Measurements from ENCODE around the gene BCL2. TPM values are rescaled to one million over a fixed set of nuclear protein-coding genes. Genes with fewer than 3 reads are reported as not detected.
A peak's percentile ranks its signal among the peaks of the same experiment; 100 is the strongest.
"Not testable (repeated sequence)": the region's sequence is repeated elsewhere in the genome, so short reads cannot be mapped to it uniquely, and the experiment has no call there.

The BCL2 gene
- total RNA-seq, 8 experiments from 2014 or later, result 0.97 to 29.2 (median 5.8) TPM

GRCh38 chr18:63238693-63239075, 80.9 kb downstream of the BCL2 start:
- 20 to 100% (median 77%) methylated on average over 1 to 4 of the region's 9 CpGs; no CpG with 5 or more reads in 2 of the 10 experiments for WGBS, 10 experiments
- peaks cover 18 to 21% of the 10 kb centered on the region in 2 donors for H3K4me1 ChIP-seq (replicated peaks in 1 of 2)
- H3K4me3 ChIP-seq, result no peak overlapping the region
- in situ Hi-C loops (cut with MboI; ENCODE audit: low pct_unique_long_range_greater_than_20kb in 2 of 9, low sequenced_read_pairs in 9 of 9, unreplicated experiment in 9 of 9), result no loop called here
- no peak overlapping the region for H3K27ac ChIP-seq
- peak in 5 of 8 experiments; percentile 30 to 81 (median 61) for ATAC-seq (replicated peaks in 6 of 8)

- in situ Hi-C loops (cut with MboI; ENCODE audit: low pct_unique_long_range_greater_than_20kb in 2 of 9, low sequenced_read_pairs in 9 of 9, unreplicated experiment in 9 of 9), result no loop called here
- 1 to 73% (median 38%) methylated on average over 1 to 14 of the region's 14 CpGs; no CpG with 5 or more reads in 1 of the 10 experiments for WGBS, 10 experiments
Observed at GRCh38 chr18:63237881-63238692, 81.5 kb downstream of the BCL2 start.

GRCh38 chr18:63236921-63237846, 82.4 kb downstream of the BCL2 start:
- H3K27ac ChIP-seq, result peak overlapping the region in 1 of 2 donors; percentile 1
- in situ Hi-C loops (cut with MboI; ENCODE audit: low pct_unique_long_range_greater_than_20kb in 2 of 9, low sequenced_read_pairs in 9 of 9, unreplicated experiment in 9 of 9), result no loop called here
- peak in 3 of 8 experiments; percentile 55 to 73 (median 67) for ATAC-seq (replicated peaks in 6 of 8)
- H3K4me3 ChIP-seq, result no peak overlapping the region
- 0 to 100% (median 91%) methylated on average over 1 to 14 of the region's 21 CpGs for WGBS, 10 experiments
- H3K4me1 ChIP-seq (replicated peaks in 1 of 2), result peaks cover 18 to 21% of the 10 kb centered on the region in 2 donors

More at GRCh38 chr18:63237881-63238692, 81.5 kb downstream of the BCL2 start:
- peak; percentile 80 to 91 (median 88) for ATAC-seq (replicated peaks in 6 of 8)
- peaks cover 18 to 21% of the 10 kb centered on the region in 2 donors for H3K4me1 ChIP-seq (replicated peaks in 1 of 2)
- H3K27ac ChIP-seq, result peak overlapping the region in 1 of 2 donors; percentile 35
- peak overlapping the region in 1 of 5 donors; percentile 8 for H3K4me3 ChIP-seq

- Histone ChIP-seq H3K4me1 (replicated peaks in 1 of 2) (peaks cover 18 to 21% of the 10 kb centered on the region in 2 donors), H3K27ac (no peak overlapping the region), H3K4me3 (no peak overlapping the region)
- in situ Hi-C loops (cut with MboI; ENCODE audit: low pct_unique_long_range_greater_than_20kb in 2 of 9, low sequenced_read_pairs in 9 of 9, unreplicated experiment in 9 of 9), result no loop called here
- ATAC-seq (replicated peaks in 6 of 8), result no peak
- WGBS, 10 experiments, result 70 to 100% (median 93%) methylated on average over 1 to 12 of the region's 14 CpGs
Observed at GRCh38 chr18:63236406-63236805, 83.2 kb downstream of the BCL2 start.

- 83 to 100% (median 90%) methylated on average over 1 to 3 of the region's 4 CpGs; no CpG with 5 or more reads in 3 of the 10 experiments for WGBS, 10 experiments
- not testable (repeated sequence) for ATAC-seq (replicated peaks in 6 of 8)
Observed at GRCh38 chr18:63235920-63236319, 83.6 kb downstream of the BCL2 start.

GRCh38 chr18:63234841-63235240, 84.7 kb downstream of the BCL2 start:
- in situ Hi-C loops (cut with MboI; ENCODE audit: low pct_unique_long_range_greater_than_20kb in 2 of 9, low sequenced_read_pairs in 9 of 9, unreplicated experiment in 9 of 9), result no loop called here
- 66 to 100% (median 86%) methylated on average over 2 to 3 of the region's 3 CpGs for WGBS, 10 experiments
- Histone ChIP-seq H3K4me3 (no peak overlapping the region), H3K4me1 (replicated peaks in 1 of 2) (peaks cover 18 to 21% of the 10 kb centered on the region in 2 donors), H3K27ac (no peak overlapping the region)
- ATAC-seq (replicated peaks in 6 of 8), result no peak

More at GRCh38 chr18:63235920-63236319, 83.6 kb downstream of the BCL2 start:
- H3K27ac ChIP-seq; H3K4me3 ChIP-seq; in situ Hi-C loops (cut with MboI; ENCODE audit: low pct_unique_long_range_greater_than_20kb in 2 of 9, low sequenced_read_pairs in 9 of 9, unreplicated experiment in 9 of 9): not testable (repeated sequence)
- peaks cover 18 to 21% of the 10 kb centered on the region in 2 donors for H3K4me1 ChIP-seq (replicated peaks in 1 of 2)

- in situ Hi-C loops (cut with MboI; ENCODE audit: low pct_unique_long_range_greater_than_20kb in 2 of 9, low sequenced_read_pairs in 9 of 9, unreplicated experiment in 9 of 9), result no loop called here
- WGBS, 10 experiments, result 80 to 100% (median 100%) methylated on average over 1 to 4 of the region's 5 CpGs
- H3K4me1 ChIP-seq (replicated peaks in 1 of 2), result peaks cover 18 to 21% of the 10 kb centered on the region in 2 donors
- H3K4me3 ChIP-seq, result no peak overlapping the region
- no peak overlapping the region for H3K27ac ChIP-seq
- ATAC-seq (replicated peaks in 6 of 8), result no peak
Observed at GRCh38 chr18:63234432-63234831, 85.1 kb downstream of the BCL2 start.

- Histone ChIP-seq H3K4me1 (replicated peaks in 1 of 2) (peaks cover 11 to 13% of the 10 kb centered on the region in 2 donors), H3K4me3 (no peak overlapping the region), H3K27ac (no peak overlapping the region)
- in situ Hi-C loops (cut with MboI; ENCODE audit: low pct_unique_long_range_greater_than_20kb in 2 of 9, low sequenced_read_pairs in 9 of 9, unreplicated experiment in 9 of 9), result no loop called here
- 56 to 95% (median 75%) methylated on average over 2 to 9 of the region's 9 CpGs; no CpG with 5 or more reads in 3 of the 10 experiments for WGBS, 10 experiments
- peak in 1 of 8 experiments; percentile 23 for ATAC-seq (replicated peaks in 6 of 8)
Observed at GRCh38 chr18:63233334-63233733, 86.2 kb downstream of the BCL2 start.

GRCh38 chr18:63232826-63233225, 86.7 kb downstream of the BCL2 start:
- ATAC-seq (replicated peaks in 6 of 8), result no peak
- Histone ChIP-seq H3K27ac (no peak overlapping the region), H3K4me3 (no peak overlapping the region), H3K4me1 (replicated peaks in 1 of 2) (peaks cover 6 to 8% of the 10 kb centered on the region in 2 donors)
- in situ Hi-C loops (cut with MboI; ENCODE audit: low pct_unique_long_range_greater_than_20kb in 2 of 9, low sequenced_read_pairs in 9 of 9, unreplicated experiment in 9 of 9), result no loop called here
- 67 to 100% (median 90%) methylated on average over 1 to 2 of the region's 2 CpGs; no CpG with 5 or more reads in 2 of the 10 experiments for WGBS, 10 experiments

- in situ Hi-C loops (cut with MboI; ENCODE audit: low pct_unique_long_range_greater_than_20kb in 2 of 9, low sequenced_read_pairs in 9 of 9, unreplicated experiment in 9 of 9), result no loop called here
- Histone ChIP-seq H3K4me1 (replicated peaks in 1 of 2) (no peaks in the 10 kb centered on the region), H3K4me3 (no peak overlapping the region), H3K27ac (no peak overlapping the region)
- ATAC-seq (replicated peaks in 6 of 8), result no peak
Observed at GRCh38 chr18:63229971-63230370, 89.6 kb downstream of the BCL2 start.

- Histone ChIP-seq H3K4me1 (replicated peaks in 1 of 2) (no peaks in the 10 kb centered on the region), H3K4me3 (no peak overlapping the region), H3K27ac (no peak overlapping the region)
- ATAC-seq (replicated peaks in 6 of 8), result no peak
- WGBS, 10 experiments, result 40 to 100% (median 80%) methylated on average over 1 to 3 of the region's 6 CpGs; no CpG with 5 or more reads in 4 of the 10 experiments
- in situ Hi-C loops (cut with MboI; ENCODE audit: low pct_unique_long_range_greater_than_20kb in 2 of 9, low sequenced_read_pairs in 9 of 9, unreplicated experiment in 9 of 9), result no loop called here
Observed at GRCh38 chr18:63225434-63225833, 94.1 kb downstream of the BCL2 start.

GRCh38 chr18:63224630-63225029, 94.9 kb downstream of the BCL2 start:
- ATAC-seq (replicated peaks in 6 of 8), result no peak
- H3K4me1 ChIP-seq (replicated peaks in 1 of 2), result no peaks in the 10 kb centered on the region
- H3K27ac ChIP-seq, result no peak overlapping the region
- no peak overlapping the region for H3K4me3 ChIP-seq
- 60 to 100% (median 80%) methylated on average over 1 to 2 of the region's 2 CpGs; no CpG with 5 or more reads in 2 of the 10 experiments for WGBS, 10 experiments
- in situ Hi-C loops (cut with MboI; ENCODE audit: low pct_unique_long_range_greater_than_20kb in 2 of 9, low sequenced_read_pairs in 9 of 9, unreplicated experiment in 9 of 9), result loop anchor here in 1 of 9 experiments (25.0 kb wide), 1 partner anchor 88 kb away; the partner anchor contains the start of gene BCL2

GRCh38 chr18:63223837-63224236, 95.7 kb downstream of the BCL2 start:
- H3K4me1 ChIP-seq (replicated peaks in 1 of 2), result no peaks in the 10 kb centered on the region
- no peak for ATAC-seq (replicated peaks in 6 of 8)
- in situ Hi-C loops (cut with MboI; ENCODE audit: low pct_unique_long_range_greater_than_20kb in 2 of 9, low sequenced_read_pairs in 9 of 9, unreplicated experiment in 9 of 9), result loop anchor here in 1 of 9 experiments (25.0 kb wide), 1 partner anchor 88 kb away; the partner anchor contains the start of gene BCL2
- 4 to 100% (median 85%) methylated on average over 1 to 2 of the region's 2 CpGs for WGBS, 10 experiments
- H3K4me3 ChIP-seq, result no peak overlapping the region
- no peak overlapping the region for H3K27ac ChIP-seq
